A673 (cell line): ENCODE data around the gene TBC1D9. TPM values are rescaled to one million over a fixed set of nuclear protein-coding genes. Genes with fewer than 3 reads are reported as not detected.
"Not testable (repeated sequence)": the region's sequence is repeated elsewhere in the genome, so short reads cannot be mapped to it uniquely, and the experiment has no call there.

Experiments
- BruUV-seq: library from RNA; stranded (reverse); fragments of 400-500 nt; replicated peaks from 2 replicates; lab custom pipeline; 2021; lab: Mats Ljungman, UMichigan
- CTCF ChIA-PET: fragments of 300-600 bp; sonication (Branson Sonifier 250); formaldehyde crosslinking; loops from one replicate; lab custom pipeline; 2022; ENCODE audit warnings: antibody characterized with exemption; lab: Charles Lee
- POLR2A ChIA-PET: fragments of 300-600 bp; sonication (Branson Sonifier 250); formaldehyde crosslinking; loops from one replicate; lab custom pipeline; 2022; ENCODE audit warnings: antibody characterized with exemption; ENCODE audit not compliant: low non-redundant PET; lab: Charles Lee
- DNase-seq: peaks from one replicate; pipeline ENCODE4 v3.0.0-alpha.2; 2015; ENCODE audit warnings: low spot score
- H3K27ac ChIP-seq: fragments of 200-600 bp; sonication (generic); 2 replicates; pipeline ENCODE4 v1.5.1; 2016; ENCODE audit warnings: mixed run types, low read depth, mild to moderate bottlenecking, mixed read lengths, antibody characterized with exemption, low read length; ENCODE audit not compliant: poor library complexity, severe bottlenecking
- H3K27me3 ChIP-seq: fragments of 200-600 bp; sonication (generic); replicated peaks from 2 replicates; pipeline ENCODE4 v1.6.1; 2017; ENCODE audit warnings: mixed run types, low read depth, mild to moderate bottlenecking, mixed read lengths, antibody characterized with exemption, low read length; ENCODE audit not compliant: insufficient read depth, poor library complexity
- H3K36me3 ChIP-seq: fragments of 200-600 bp; sonication (generic); 2 replicates; pipeline ENCODE4 v1.6.1; 2016; ENCODE audit warnings: mixed run types, mild to moderate bottlenecking, mixed read lengths, antibody characterized with exemption, low read length; ENCODE audit not compliant: insufficient read depth, poor library complexity, severe bottlenecking
- H3K4me1 ChIP-seq: fragments of 200-600 bp; sonication (generic); 2 replicates; pipeline ENCODE4 v1.6.1; 2017; ENCODE audit warnings: mixed run types, mild to moderate bottlenecking, mixed read lengths, antibody characterized with exemption, low read length; ENCODE audit not compliant: insufficient read depth, poor library complexity, severe bottlenecking
- H3K4me3 ChIP-seq: fragments of 200-600 bp; sonication (generic); 2 replicates; pipeline ENCODE4 v1.5.1; 2016; ENCODE audit warnings: low read depth, mixed run types, mild to moderate bottlenecking, mixed read lengths, low read length; ENCODE audit not compliant: poor library complexity, severe bottlenecking
- H3K9me3 ChIP-seq: fragments of 200-600 bp; sonication (generic); 2 replicates; pipeline ENCODE4 v1.6.1; 2016; ENCODE audit warnings: mixed run types, low read depth, mild to moderate bottlenecking, mixed read lengths, antibody characterized with exemption, low read length; ENCODE audit not compliant: poor library complexity, severe bottlenecking
- CTCF ChIP-seq: fragments of 300-800, 200-600 bp; sonication (generic); conservative IDR thresholded peaks from 2 replicates; pipeline ENCODE4 v1.5.1; 2017; ENCODE audit warnings: low read depth, mild to moderate bottlenecking, antibody characterized with exemption, low read length, moderate library complexity, mixed read lengths
- EZH2 ChIP-seq: fragments of 200-600 bp; sonication (generic); IDR thresholded peaks from 2 replicates; pipeline ENCODE4 v1.6.1; 2017; ENCODE audit warnings: borderline replicate concordance, low read depth, mild to moderate bottlenecking, mixed read lengths, antibody characterized with exemption, low read length; ENCODE audit not compliant: poor library complexity, severe bottlenecking
- intact Hi-C: fragments of 100-400 bp; cut with micrococcal nuclease; formaldehyde crosslinking; loops from one replicate; pipeline ENCODE4 v1.10.0; 2022; ENCODE audit not compliant: unreplicated experiment
- total RNA-seq: library from RNA; stranded (reverse); gene quantifications from 2 replicates; pipeline ENCODE4 v1.2.3, GENCODE V29; 2021

TBC1D9 gene
- total RNA-seq, 1 experiment from 2014 or later, result 22.4 TPM

GRCh38 chr4:140790765-140791164 lies 34.6 kb upstream of the TBC1D9 start:
- no TSS peak for BruUV-seq
- ChIA-PET POLR2A (no interaction called here), CTCF (no interaction called here)
- intact Hi-C loops, result no loop called here
- DNase-seq, result no peak
- H3K4me3 ChIP-seq, result no peak overlapping the region
- TF ChIP-seq CTCF, result no peak
- H3K27me3 ChIP-seq, result no peaks in the 10 kb centered on the region
- no peaks in the 10 kb centered on the region for H3K9me3 ChIP-seq
- H3K36me3 ChIP-seq, result no peaks in the 10 kb centered on the region
- H3K4me1 ChIP-seq, result no peaks in the 10 kb centered on the region
- no peak overlapping the region for H3K27ac ChIP-seq

DNA sequence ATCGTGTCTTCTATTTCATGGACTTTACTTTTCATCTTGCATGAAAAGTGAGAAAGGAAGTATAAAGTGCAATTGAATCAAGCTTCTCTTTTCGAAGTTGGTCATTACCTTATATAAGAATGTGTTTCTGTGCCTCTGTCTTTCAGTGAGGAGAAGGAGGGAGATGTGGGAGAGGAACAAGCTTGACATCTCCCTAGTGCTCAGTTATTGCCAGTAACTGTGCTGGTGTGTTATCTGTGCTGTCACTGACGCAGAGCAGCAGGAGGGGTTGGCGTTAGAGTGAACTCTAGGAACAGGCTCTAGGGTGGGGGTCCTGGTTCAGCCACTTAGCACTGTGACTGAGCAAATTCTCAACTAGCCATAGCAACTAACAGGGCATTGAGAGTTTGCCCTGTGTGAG lies 34.0 kb upstream of the TBC1D9 start:
- no peak overlapping the region for H3K4me3 ChIP-seq
- no peak for TF ChIP-seq EZH2
- TF ChIP-seq CTCF, result no peak
- H3K9me3 ChIP-seq, result no peaks in the 10 kb centered on the region
- no peak for DNase-seq
- BruUV-seq, result no TSS peak
- H3K27me3 ChIP-seq, result no peaks in the 10 kb centered on the region
- POLR2A ChIA-PET, result no interaction called here
- H3K27ac ChIP-seq, result no peak overlapping the region
- H3K4me1 ChIP-seq, result no peaks in the 10 kb centered on the region
- intact Hi-C loops, result no loop called here
- CTCF ChIA-PET, result no interaction called here
- no peaks in the 10 kb centered on the region for H3K36me3 ChIP-seq

- ChIA-PET CTCF (no interaction called here), POLR2A (no interaction called here)
- no peak overlapping the region for H3K4me3 ChIP-seq
- intact Hi-C loops, result no loop called here
- no peak for DNase-seq
- H3K9me3 ChIP-seq, result no peaks in the 10 kb centered on the region
- no peaks in the 10 kb centered on the region for H3K4me1 ChIP-seq
- BruUV-seq, result no TSS peak
- TF ChIP-seq EZH2, result no peak
- no peak for TF ChIP-seq CTCF
- H3K36me3 ChIP-seq, result no peaks in the 10 kb centered on the region
- H3K27me3 ChIP-seq, result no peaks in the 10 kb centered on the region
- no peak overlapping the region for H3K27ac ChIP-seq
These were observed 33.6 kb upstream of the TBC1D9 start for GRCh38 chr4:140789759-140790158.

DNA sequence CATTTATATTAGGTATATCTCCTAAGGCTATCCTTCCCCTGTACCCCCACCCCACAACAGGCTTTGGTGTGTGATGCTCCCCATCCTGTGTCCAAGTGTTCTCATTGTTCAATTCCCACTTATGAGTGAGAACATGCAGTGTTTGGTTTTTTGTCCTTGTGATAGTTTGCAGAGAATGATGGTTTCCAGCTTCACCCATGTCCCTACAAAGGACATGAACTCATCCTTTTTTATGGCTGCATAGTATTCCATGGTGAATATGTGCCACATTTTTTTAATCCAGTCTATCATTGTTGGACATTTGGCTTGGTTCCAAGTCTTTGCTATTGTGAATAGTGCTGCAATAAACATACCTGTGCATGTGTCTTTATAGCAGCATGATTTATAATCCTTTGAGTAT lies 26.6 kb upstream of the TBC1D9 start:
- POLR2A ChIA-PET, DNase-seq, H3K4me1 ChIP-seq, H3K27me3 ChIP-seq, H3K36me3 ChIP-seq, H3K27ac ChIP-seq, intact Hi-C loops, BruUV-seq, H3K4me3 ChIP-seq, H3K9me3 ChIP-seq: not testable (repeated sequence)
- CTCF ChIA-PET, result interaction anchor here (0.6 kb wide), 1 partner anchor 429 kb away, joined by 3 read pairs; no protein-coding TSS in a partner anchor
